Measurements from ENCODE around the gene CFAP58.

The CFAP58 gene

GRCh38 chr10:104321725-104322415 lies 31.8 kb upstream of the CFAP58 start:
- DNase-seq: no peak

- DNase-seq: no peak
Measured at GRCh38 chr10:104322416-104322782, 31.2 kb upstream of the CFAP58 start.

GRCh38 chr10:104323085-104323484 lies 30.5 kb upstream of the CFAP58 start:
- DNase-seq: no peak

GRCh38 chr10:104323760-104324201 lies 29.9 kb upstream of the CFAP58 start:
- DNase-seq: no peak

- DNase-seq: no peak
Measured at GRCh38 chr10:104324221-104324686, 29.4 kb upstream of the CFAP58 start.

GRCh38 chr10:104324931-104325330 lies 28.7 kb upstream of the CFAP58 start:
- DNase-seq: no peak

GRCh38 chr10:104325436-104326435 lies 27.9 kb upstream of the CFAP58 start:
- DNase-seq: no peak

- DNase-seq: no peak
Measured at GRCh38 chr10:104326991-104327610, 26.5 kb upstream of the CFAP58 start.

- DNase-seq: no peak
Measured at GRCh38 chr10:104327745-104328645, 25.6 kb upstream of the CFAP58 start.

- no peak for DNase-seq
Measured at GRCh38 chr10:104328646-104328895, 25.1 kb upstream of the CFAP58 start.

- DNase-seq: no peak
Measured at GRCh38 chr10:104328896-104329710, 24.5 kb upstream of the CFAP58 start.

- DNase-seq: no peak
Measured at GRCh38 chr10:104329735-104330134, 23.9 kb upstream of the CFAP58 start.

- no peak for DNase-seq
Measured at GRCh38 chr10:104330168-104331110, 23.2 kb upstream of the CFAP58 start.

GRCh38 chr10:104331208-104331838 lies 22.3 kb upstream of the CFAP58 start:
- peak; percentile 25 for DNase-seq

GRCh38 chr10:104332243-104333031 lies 21.2 kb upstream of the CFAP58 start:
- no peak for DNase-seq

- no peak for DNase-seq
Measured at GRCh38 chr10:104333032-104333727, 20.5 kb upstream of the CFAP58 start.

- no peak for DNase-seq
Measured at GRCh38 chr10:104333728-104334373, 19.8 kb upstream of the CFAP58 start.

- no peak for DNase-seq
Measured at GRCh38 chr10:104334561-104334960, 19.1 kb upstream of the CFAP58 start.
